ENCODE data around the gene BARHL1. TPM values are rescaled to one million over a fixed set of nuclear protein-coding genes. Genes with fewer than 3 reads are reported as not detected.
"Not testable (repeated sequence)": the region's sequence is repeated elsewhere in the genome, so short reads cannot be mapped to it uniquely, and the experiment has no call there.

Gene BARHL1
- total and polyA plus RNA-seq, 8 donors = not detected

GRCh38 chr9:132562306-132562573 is 20.2 kb upstream of the BARHL1 start:
- TF ChIP-seq POLR2A (IDR thresholded peaks at IDR 0.05) (no peak), EP300 (IDR thresholded peaks at IDR 0.05) (no peak), POLR2AphosphoS5 (IDR thresholded peaks at IDR 0.05) (no peak)
- TF ChIP-seq, protein P1, sequence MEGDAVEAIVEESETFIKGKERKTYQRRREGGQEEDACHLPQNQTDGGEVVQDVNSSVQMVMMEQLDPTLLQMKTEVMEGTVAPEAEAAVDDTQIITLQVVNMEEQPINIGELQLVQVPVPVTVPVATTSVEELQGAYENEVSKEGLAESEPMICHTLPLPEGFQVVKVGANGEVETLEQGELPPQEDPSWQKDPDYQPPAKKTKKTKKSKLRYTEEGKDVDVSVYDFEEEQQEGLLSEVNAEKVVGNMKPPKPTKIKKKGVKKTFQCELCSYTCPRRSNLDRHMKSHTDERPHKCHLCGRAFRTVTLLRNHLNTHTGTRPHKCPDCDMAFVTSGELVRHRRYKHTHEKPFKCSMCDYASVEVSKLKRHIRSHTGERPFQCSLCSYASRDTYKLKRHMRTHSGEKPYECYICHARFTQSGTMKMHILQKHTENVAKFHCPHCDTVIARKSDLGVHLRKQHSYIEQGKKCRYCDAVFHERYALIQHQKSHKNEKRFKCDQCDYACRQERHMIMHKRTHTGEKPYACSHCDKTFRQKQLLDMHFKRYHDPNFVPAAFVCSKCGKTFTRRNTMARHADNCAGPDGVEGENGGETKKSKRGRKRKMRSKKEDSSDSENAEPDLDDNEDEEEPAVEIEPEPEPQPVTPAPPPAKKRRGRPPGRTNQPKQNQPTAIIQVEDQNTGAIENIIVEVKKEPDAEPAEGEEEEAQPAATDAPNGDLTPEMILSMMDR (IDR thresholded peaks at IDR 0.05) = no peak
- H3K4me3 ChIP-seq = no peak overlapping the region
- intact Hi-C loops (cut with DNase I; ENCODE audit: low total_unique reads) = no loop called here
- 33 to 48% (median 44%) methylated on average over 4 of the region's 4 CpGs for WGBS, 5 donors
- H3K4me1 ChIP-seq = no peaks in the 10 kb centered on the region
- H3K9me3 ChIP-seq = no peaks in the 10 kb centered on the region
- no peak overlapping the region for H3K27ac ChIP-seq
- no peaks in the 10 kb centered on the region for H3K36me3 ChIP-seq
- no peak for DNase-seq
- H3K27me3 ChIP-seq = peaks cover 0 to 62% (median 21%) of the 10 kb centered on the region in 3 donors

DNA sequence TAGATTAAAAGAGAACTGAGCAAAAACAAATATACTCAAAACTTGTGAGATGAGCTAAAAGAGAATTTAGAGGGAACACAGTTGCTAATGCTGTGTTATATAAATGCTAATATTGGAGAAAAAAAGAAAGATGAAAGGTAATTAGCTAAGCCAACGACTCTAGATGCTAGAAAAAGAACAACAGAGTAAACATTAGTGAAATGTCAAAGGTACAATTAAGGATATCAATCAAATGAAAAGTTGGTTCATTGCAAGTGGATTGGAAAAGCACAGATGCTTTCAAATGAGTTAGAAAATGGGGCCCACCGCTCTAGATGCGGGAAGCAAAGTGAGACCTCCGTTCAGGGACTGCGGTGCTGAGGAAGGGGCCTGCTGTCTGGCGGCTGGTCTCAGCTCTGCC is 17.9 kb upstream of the BARHL1 start:
- 68 to 77% (median 74%) methylated on average over 6 of the region's 6 CpGs for WGBS, 5 donors
- TF ChIP-seq POLR2AphosphoS5 (IDR thresholded peaks at IDR 0.05) (no peak), EP300 (IDR thresholded peaks at IDR 0.05) (no peak), POLR2A (IDR thresholded peaks at IDR 0.05) (no peak)
- TF ChIP-seq, protein P1 (IDR thresholded peaks at IDR 0.05) = no peak
- H3K9me3 ChIP-seq = no peaks in the 10 kb centered on the region
- H3K36me3 ChIP-seq = no peaks in the 10 kb centered on the region
- H3K4me1 ChIP-seq = no peaks in the 10 kb centered on the region
- H3K4me3 ChIP-seq = no peak overlapping the region
- H3K27ac ChIP-seq = no peak overlapping the region
- peaks cover 0 to 57% (median 16%) of the 10 kb centered on the region in 3 donors for H3K27me3 ChIP-seq
- no peak for DNase-seq
- intact Hi-C loops (cut with DNase I; ENCODE audit: low total_unique reads) = no loop called here

GRCh38 chr9:132568787-132569186 is 13.6 kb upstream of the BARHL1 start:
- H3K4me3 ChIP-seq; DNase-seq; H3K4me1 ChIP-seq; H3K36me3 ChIP-seq; H3K27ac ChIP-seq; intact Hi-C loops (cut with DNase I; ENCODE audit: low total_unique reads); H3K9me3 ChIP-seq: not testable (repeated sequence)
- 65 to 93% (median 72%) methylated on average over 2 of the region's 2 CpGs for WGBS, 5 donors
- H3K27me3 ChIP-seq = peaks cover 0 to 44% (median 4%) of the 10 kb centered on the region in 3 donors

DNA sequence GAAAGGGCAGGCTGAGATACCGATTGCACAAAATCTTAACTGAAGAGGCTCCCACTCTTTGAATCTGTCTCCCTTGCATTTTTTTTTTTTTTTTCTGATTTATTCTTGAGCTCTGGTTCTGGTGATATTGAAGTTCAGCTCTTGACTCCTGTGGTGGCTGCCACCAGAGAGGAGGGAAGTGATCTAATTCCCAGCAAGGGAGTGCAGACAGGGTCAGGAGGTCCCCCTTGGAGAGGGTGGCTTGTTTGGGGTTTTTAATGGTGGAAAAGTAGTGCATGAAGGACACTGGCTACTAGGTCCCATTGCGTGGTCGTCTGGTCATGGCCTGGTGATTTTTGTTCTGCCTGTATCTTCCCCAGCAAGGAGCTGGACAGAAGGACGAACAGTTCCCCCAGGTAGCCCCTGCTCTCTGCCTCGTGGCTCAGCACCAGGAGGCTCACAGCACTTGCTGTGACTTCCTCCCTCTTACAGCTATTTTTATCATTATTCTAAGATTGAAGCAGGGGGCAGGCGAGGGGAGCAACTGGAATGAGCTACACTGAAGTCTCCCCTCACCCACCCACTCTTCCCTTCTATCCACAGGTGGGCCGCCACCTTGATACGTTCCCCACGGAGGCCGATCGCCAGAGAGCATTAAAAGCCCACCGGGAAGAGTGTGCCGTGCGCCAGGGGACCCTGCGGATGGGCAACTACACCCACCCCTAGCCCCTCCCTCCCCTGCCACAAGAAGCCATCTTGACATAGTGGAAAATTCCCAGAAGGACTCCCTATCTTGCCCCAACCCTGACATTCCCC is 10.4 kb upstream of the BARHL1 start:
- H3K27ac ChIP-seq = no peak overlapping the region
- no peak for DNase-seq
- intact Hi-C loops (cut with DNase I; ENCODE audit: low total_unique reads) = no loop called here
- 74 to 82% (median 78%) methylated on average over 15 of the region's 15 CpGs for WGBS, 5 donors
- H3K36me3 ChIP-seq = no peaks in the 10 kb centered on the region
- peaks cover 6 to 61% (median 23%) of the 10 kb centered on the region in 3 donors for H3K27me3 ChIP-seq
- H3K9me3 ChIP-seq = no peaks in the 10 kb centered on the region
- TF ChIP-seq, protein P1 (IDR thresholded peaks at IDR 0.05) = no peak
- no peak for TF ChIP-seq POLR2A (IDR thresholded peaks at IDR 0.05)
- TF ChIP-seq POLR2AphosphoS5 (IDR thresholded peaks at IDR 0.05) = no peak
- TF ChIP-seq EP300 (IDR thresholded peaks at IDR 0.05) = no peak
- H3K4me3 ChIP-seq = no peak overlapping the region
- no peaks in the 10 kb centered on the region for H3K4me1 ChIP-seq

- no peaks in the 10 kb centered on the region for H3K4me1 ChIP-seq
- intact Hi-C loops (cut with DNase I; ENCODE audit: low total_unique reads) = no loop called here
- no peaks in the 10 kb centered on the region for H3K9me3 ChIP-seq
- H3K36me3 ChIP-seq = no peaks in the 10 kb centered on the region
- no peak for DNase-seq
- H3K27ac ChIP-seq = no peak overlapping the region
- TF ChIP-seq, protein P1 (IDR thresholded peaks at IDR 0.05) = no peak
- TF ChIP-seq EP300 (IDR thresholded peaks at IDR 0.05) (no peak), POLR2A (IDR thresholded peaks at IDR 0.05) (no peak), POLR2AphosphoS5 (IDR thresholded peaks at IDR 0.05) (no peak)
- peaks cover 6 to 61% (median 32%) of the 10 kb centered on the region in 3 donors for H3K27me3 ChIP-seq
- 31 to 53% (median 37%) methylated on average over 8 of the region's 8 CpGs for WGBS, 5 donors
- no peak overlapping the region for H3K4me3 ChIP-seq
These were observed 9.5 kb upstream of the BARHL1 start for GRCh38 chr9:132572921-132573320.

All from stomach (tissue), 9 donors.